ENCODE measurements around the gene TCEANC2.
"Not testable (repeated sequence)": the region's sequence is repeated elsewhere in the genome, so short reads cannot be mapped to it uniquely, and the experiment has no call there.

TCEANC2 gene

GRCh38 chr1:54088385-54088784, 35.0 kb downstream of the TCEANC2 start:
- Histone ChIP-seq H3K4me2 (ENCODE audit: low read length, poor library complexity, severe bottlenecking) (no peak overlapping the region), H3K18ac (ENCODE audit: low read depth in 1 of 2, low read length in 2 of 2) (no peak overlapping the region), H3K4ac (ENCODE audit: low read depth in 1 of 2, low read length in 2 of 2) (no peak overlapping the region), H2BK15ac (ENCODE audit: low read depth, poor library complexity, severe bottlenecking) (no peak overlapping the region), H3K23ac (ENCODE audit: low read length in 2 of 2) (no peak overlapping the region), H3K27me3 (ENCODE audit: control insufficient read depth in 1 of 2, insufficient read depth in 1 of 2, low read length in 2 of 2) (no peaks in the 10 kb centered on the region), H3K4me1 (ENCODE audit: control insufficient read depth, insufficient read depth, low read depth, low read length) (no peaks in the 10 kb centered on the region), H2AFZ (ENCODE audit: low read depth, low read length) (no peak overlapping the region), H3K4me3 (ENCODE audit: insufficient read depth in 1 of 2, low read depth in 1 of 2, low read length in 2 of 2) (no peak overlapping the region), H3K36me3 (ENCODE audit: control insufficient read depth in 1 of 2, insufficient read depth in 2 of 2, low read depth in 1 of 2, low read length in 2 of 2) (peaks cover 0 to 12% of the 10 kb centered on the region in 2 experiments), H3K14ac (ENCODE audit: low read length in 2 of 2) (no peak overlapping the region), H4K91ac (ENCODE audit: low read length) (no peak overlapping the region), H2AK5ac (ENCODE audit: low read length, severe bottlenecking) (no peak overlapping the region), H3K27ac (ENCODE audit: low read length, poor library complexity, severe bottlenecking) (no peak overlapping the region), H3K79me1 (replicated peaks; ENCODE audit: low read length, poor library complexity, severe bottlenecking) (no peaks in the 10 kb centered on the region), H3K9me3 (ENCODE audit: control insufficient read depth, low read length) (no peaks in the 10 kb centered on the region), H4K8ac (ENCODE audit: low read length) (no peak overlapping the region), H2BK120ac (ENCODE audit: low read depth, low read length) (no peak overlapping the region), H2BK12ac (ENCODE audit: low read length in 2 of 2) (no peak overlapping the region), H2BK5ac (ENCODE audit: low read depth, low read length, poor library complexity, severe bottlenecking) (no peak overlapping the region), H3K9ac (ENCODE audit: low read length) (no peak overlapping the region)
- no peak for DNase-seq
- WGBS: 77% methylated on average over 3 of the region's 5 CpGs

- no peak for DNase-seq
- Histone ChIP-seq H3K4me1 (ENCODE audit: control insufficient read depth, insufficient read depth, low read depth, low read length) (no peaks in the 10 kb centered on the region), H3K9ac (ENCODE audit: low read length) (no peak overlapping the region), H2BK120ac (ENCODE audit: low read depth, low read length) (no peak overlapping the region), H3K27me3 (ENCODE audit: control insufficient read depth in 1 of 2, insufficient read depth in 1 of 2, low read length in 2 of 2) (no peaks in the 10 kb centered on the region), H3K18ac (ENCODE audit: low read depth in 1 of 2, low read length in 2 of 2) (no peak overlapping the region), H3K27ac (ENCODE audit: low read length, poor library complexity, severe bottlenecking) (no peak overlapping the region), H3K14ac (ENCODE audit: low read length in 2 of 2) (no peak overlapping the region), H3K23ac (ENCODE audit: low read length in 2 of 2) (no peak overlapping the region), H2AFZ (ENCODE audit: low read depth, low read length) (no peak overlapping the region), H3K4ac (ENCODE audit: low read depth in 1 of 2, low read length in 2 of 2) (no peak overlapping the region), H4K8ac (ENCODE audit: low read length) (no peak overlapping the region), H3K9me3 (ENCODE audit: control insufficient read depth, low read length) (no peaks in the 10 kb centered on the region), H2BK15ac (ENCODE audit: low read depth, poor library complexity, severe bottlenecking) (no peak overlapping the region), H2BK12ac (ENCODE audit: low read length in 2 of 2) (no peak overlapping the region), H3K4me3 (ENCODE audit: insufficient read depth in 1 of 2, low read depth in 1 of 2, low read length in 2 of 2) (no peak overlapping the region), H2BK5ac (ENCODE audit: low read depth, low read length, poor library complexity, severe bottlenecking) (no peak overlapping the region), H2AK5ac (ENCODE audit: low read length, severe bottlenecking) (no peak overlapping the region), H3K79me1 (replicated peaks; ENCODE audit: low read length, poor library complexity, severe bottlenecking) (no peaks in the 10 kb centered on the region), H3K36me3 (ENCODE audit: control insufficient read depth in 1 of 2, insufficient read depth in 2 of 2, low read depth in 1 of 2, low read length in 2 of 2) (peaks cover 5 to 17% of the 10 kb centered on the region in 2 experiments), H4K91ac (ENCODE audit: low read length) (no peak overlapping the region), H3K4me2 (ENCODE audit: low read length, poor library complexity, severe bottlenecking) (no peak overlapping the region)
- 100% methylated on average over 2 of the region's 3 CpGs for WGBS
These were observed 38.3 kb downstream of the TCEANC2 start for GRCh38 chr1:54091666-54092065.

DNA sequence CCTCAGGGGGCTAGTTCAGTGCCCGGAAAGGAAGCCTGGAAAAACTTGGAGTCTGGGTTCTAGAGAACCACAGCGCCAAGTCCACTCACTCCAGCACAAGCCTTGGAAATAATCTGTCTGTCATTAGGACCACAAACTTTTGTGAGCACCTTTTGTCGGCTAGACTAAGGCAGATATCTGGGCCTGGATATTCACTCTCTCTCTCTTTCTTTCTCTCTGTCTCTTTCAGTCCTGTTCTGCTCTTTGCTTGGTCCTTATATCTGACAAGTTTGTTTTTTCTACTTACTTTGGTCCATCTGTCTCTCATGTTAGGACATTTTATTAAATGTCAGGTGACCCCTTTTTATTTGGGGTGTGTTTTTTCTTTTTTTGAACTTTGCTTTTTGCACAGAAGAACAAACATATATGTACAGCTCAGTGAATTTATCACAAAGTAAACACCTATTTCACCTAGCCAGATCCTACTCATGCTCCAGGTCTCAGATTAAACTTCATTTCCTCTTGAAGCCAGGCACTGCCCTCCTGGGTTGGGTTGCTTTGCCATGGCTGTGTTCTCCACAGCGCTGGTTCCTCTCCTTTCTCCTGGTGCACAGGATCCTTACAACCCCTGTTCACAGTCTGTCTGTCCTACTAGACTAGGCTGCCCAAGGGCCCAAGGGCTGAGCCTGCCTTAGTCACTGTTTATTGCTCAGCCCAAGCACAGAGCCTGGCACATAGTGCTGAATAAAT, 40.8 kb downstream of the TCEANC2 start:
- Histone ChIP-seq H3K14ac (ENCODE audit: low read length in 2 of 2) (no peak overlapping the region), H3K79me1 (replicated peaks; ENCODE audit: low read length, poor library complexity, severe bottlenecking) (no peaks in the 10 kb centered on the region), H3K9me3 (ENCODE audit: control insufficient read depth, low read length) (no peaks in the 10 kb centered on the region), H3K27ac (ENCODE audit: low read length, poor library complexity, severe bottlenecking) (no peak overlapping the region), H2BK120ac (ENCODE audit: low read depth, low read length) (no peak overlapping the region), H2BK12ac (ENCODE audit: low read length in 2 of 2) (no peak overlapping the region), H3K27me3 (ENCODE audit: control insufficient read depth in 1 of 2, insufficient read depth in 1 of 2, low read length in 2 of 2) (no peaks in the 10 kb centered on the region), H2BK5ac (ENCODE audit: low read depth, low read length, poor library complexity, severe bottlenecking) (no peak overlapping the region), H3K18ac (ENCODE audit: low read depth in 1 of 2, low read length in 2 of 2) (no peak overlapping the region), H3K23ac (ENCODE audit: low read length in 2 of 2) (no peak overlapping the region), H3K36me3 (ENCODE audit: control insufficient read depth in 1 of 2, insufficient read depth in 2 of 2, low read depth in 1 of 2, low read length in 2 of 2) (peaks cover 8 to 30% of the 10 kb centered on the region in 2 experiments), H3K4me2 (ENCODE audit: low read length, poor library complexity, severe bottlenecking) (no peak overlapping the region), H2BK15ac (ENCODE audit: low read depth, poor library complexity, severe bottlenecking) (no peak overlapping the region), H2AK5ac (ENCODE audit: low read length, severe bottlenecking) (no peak overlapping the region), H3K4me1 (ENCODE audit: control insufficient read depth, insufficient read depth, low read depth, low read length) (no peaks in the 10 kb centered on the region), H2AFZ (ENCODE audit: low read depth, low read length) (no peak overlapping the region), H4K91ac (ENCODE audit: low read length) (no peak overlapping the region), H4K8ac (ENCODE audit: low read length) (no peak overlapping the region), H3K9ac (ENCODE audit: low read length) (no peak overlapping the region), H3K4me3 (ENCODE audit: insufficient read depth in 1 of 2, low read depth in 1 of 2, low read length in 2 of 2) (no peak overlapping the region), H3K4ac (ENCODE audit: low read depth in 1 of 2, low read length in 2 of 2) (no peak overlapping the region)
- DNase-seq: no peak
- 92% methylated on average over 4 of the region's 4 CpGs for WGBS

DNA sequence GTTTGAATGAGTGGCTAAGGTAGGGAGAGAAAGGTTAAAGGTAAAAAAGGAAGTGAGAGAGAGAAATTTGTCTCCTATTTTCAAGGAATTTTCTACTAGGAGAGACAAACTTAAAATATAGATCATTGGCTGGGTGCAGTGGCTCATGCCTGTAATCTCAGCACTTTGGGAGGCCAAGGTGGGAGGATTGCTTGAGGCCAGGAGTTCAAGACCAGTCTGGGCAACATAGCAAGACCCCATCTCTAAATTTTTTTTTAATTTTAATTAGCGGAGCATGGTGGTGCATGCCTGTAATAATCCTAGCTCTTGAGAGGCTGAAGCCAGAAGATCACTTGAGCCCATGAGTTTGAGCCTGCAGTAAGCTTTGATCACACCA, 41.3 kb downstream of the TCEANC2 start:
- H3K79me1 ChIP-seq (replicated peaks; ENCODE audit: low read length, poor library complexity, severe bottlenecking); H3K4me1 ChIP-seq (ENCODE audit: control insufficient read depth, insufficient read depth, low read depth, low read length); H3K27me3 ChIP-seq (ENCODE audit: control insufficient read depth in 1 of 2, insufficient read depth in 1 of 2, low read length in 2 of 2); H3K4me2 ChIP-seq (ENCODE audit: low read length, poor library complexity, severe bottlenecking); H2AK5ac ChIP-seq (ENCODE audit: low read length, severe bottlenecking); H3K27ac ChIP-seq (ENCODE audit: low read length, poor library complexity, severe bottlenecking); H3K4me3 ChIP-seq (ENCODE audit: insufficient read depth in 1 of 2, low read depth in 1 of 2, low read length in 2 of 2); H3K4ac ChIP-seq (ENCODE audit: low read depth in 1 of 2, low read length in 2 of 2); H2BK120ac ChIP-seq (ENCODE audit: low read depth, low read length); DNase-seq; H2AFZ ChIP-seq (ENCODE audit: low read depth, low read length); H3K14ac ChIP-seq (ENCODE audit: low read length in 2 of 2); H4K91ac ChIP-seq (ENCODE audit: low read length); H2BK12ac ChIP-seq (ENCODE audit: low read length in 2 of 2); H2BK15ac ChIP-seq (ENCODE audit: low read depth, poor library complexity, severe bottlenecking); H4K8ac ChIP-seq (ENCODE audit: low read length); H3K18ac ChIP-seq (ENCODE audit: low read depth in 1 of 2, low read length in 2 of 2); H3K9me3 ChIP-seq (ENCODE audit: control insufficient read depth, low read length); H3K9ac ChIP-seq (ENCODE audit: low read length); H3K23ac ChIP-seq (ENCODE audit: low read length in 2 of 2); H2BK5ac ChIP-seq (ENCODE audit: low read depth, low read length, poor library complexity, severe bottlenecking): not testable (repeated sequence)
- WGBS: 100% methylated on average over 1 of the region's 1 CpG
- peaks cover 8 to 27% of the 10 kb centered on the region in 2 experiments for H3K36me3 ChIP-seq (ENCODE audit: control insufficient read depth in 1 of 2, insufficient read depth in 2 of 2, low read depth in 1 of 2, low read length in 2 of 2)
